Measurements from ENCODE around the gene GTPBP4.
"Not testable (repeated sequence)": the region's sequence is repeated elsewhere in the genome, so short reads cannot be mapped to it uniquely, and the experiment has no call there.

The GTPBP4 gene

GRCh38 chr10:1035201-1035600, 47.0 kb downstream of the GTPBP4 start:
- TF ChIP-seq CTCF (IDR thresholded peaks at IDR 0.05; ENCODE audit: low read depth, low read length), result no peak
- Histone ChIP-seq H3K9me3 (ENCODE audit: severe bottlenecking) (no peaks in the 10 kb centered on the region), H3K4me3 (ENCODE audit: low read depth, low read length) (no peak overlapping the region), H3K27me3 (ENCODE audit: insufficient read depth, low read depth, severe bottlenecking) (no peaks in the 10 kb centered on the region), H3K27ac (no peak overlapping the region), H3K36me3 (peaks cover 1% of the 10 kb centered on the region; the same call in 1 of the 2 replicates)
- no peak for DNase-seq

GRCh38 chr10:1036341-1036791, 48.1 kb downstream of the GTPBP4 start:
- peaks cover 6% of the 10 kb centered on the region; the same call in 1 of the 2 replicates for H3K36me3 ChIP-seq
- TF ChIP-seq CTCF (IDR thresholded peaks at IDR 0.05; ENCODE audit: low read depth, low read length), result no peak
- H3K27ac ChIP-seq, result no peak overlapping the region
- no peak overlapping the region for H3K4me3 ChIP-seq (ENCODE audit: low read depth, low read length)
- no peak for DNase-seq
- H3K27me3 ChIP-seq (ENCODE audit: insufficient read depth, low read depth, severe bottlenecking), result no peaks in the 10 kb centered on the region
- H3K9me3 ChIP-seq (ENCODE audit: severe bottlenecking), result no peaks in the 10 kb centered on the region

- no peak for DNase-seq
- Histone ChIP-seq H3K9me3 (ENCODE audit: severe bottlenecking) (no peaks in the 10 kb centered on the region), H3K36me3 (peaks cover 6% of the 10 kb centered on the region; the same call in 1 of the 2 replicates), H3K4me3 (ENCODE audit: low read depth, low read length) (no peak overlapping the region), H3K27ac (no peak overlapping the region), H3K27me3 (ENCODE audit: insufficient read depth, low read depth, severe bottlenecking) (no peaks in the 10 kb centered on the region)
- no peak for TF ChIP-seq CTCF (IDR thresholded peaks at IDR 0.05; ENCODE audit: low read depth, low read length)
These were observed 48.9 kb downstream of the GTPBP4 start for GRCh38 chr10:1037098-1037497.

- DNase-seq; H3K9me3 ChIP-seq (ENCODE audit: severe bottlenecking); H3K27me3 ChIP-seq (ENCODE audit: insufficient read depth, low read depth, severe bottlenecking); H3K27ac ChIP-seq; H3K4me3 ChIP-seq (ENCODE audit: low read depth, low read length): not testable (repeated sequence)
- H3K36me3 ChIP-seq, result peaks cover 18% of the 10 kb centered on the region
These were observed 50.5 kb downstream of the GTPBP4 start for GRCh38 chr10:1038769-1039168.

- H3K9me3 ChIP-seq (ENCODE audit: severe bottlenecking), result no peaks in the 10 kb centered on the region
- no peaks in the 10 kb centered on the region for H3K27me3 ChIP-seq (ENCODE audit: insufficient read depth, low read depth, severe bottlenecking)
- no peak for DNase-seq
- no peak overlapping the region for H3K27ac ChIP-seq
- H3K4me3 ChIP-seq (ENCODE audit: low read depth, low read length), result no peak overlapping the region
- peaks cover 22% of the 10 kb centered on the region for H3K36me3 ChIP-seq
- TF ChIP-seq CTCF (IDR thresholded peaks at IDR 0.05; ENCODE audit: low read depth, low read length), result no peak
These were observed 51.9 kb downstream of the GTPBP4 start for GRCh38 chr10:1040133-1040532.

GRCh38 chr10:1041514-1041913, 53.3 kb downstream of the GTPBP4 start:
- H3K27ac ChIP-seq, result no peak overlapping the region
- TF ChIP-seq CTCF (IDR thresholded peaks at IDR 0.05; ENCODE audit: low read depth, low read length), result no peak
- H3K9me3 ChIP-seq (ENCODE audit: severe bottlenecking), result no peaks in the 10 kb centered on the region
- DNase-seq, result no peak
- no peak overlapping the region for H3K4me3 ChIP-seq (ENCODE audit: low read depth, low read length)
- H3K36me3 ChIP-seq, result peaks cover 29% of the 10 kb centered on the region
- H3K27me3 ChIP-seq (ENCODE audit: insufficient read depth, low read depth, severe bottlenecking), result no peaks in the 10 kb centered on the region

Data from WERI-Rb-1 (cell line).